H1 (cell line): ENCODE measurements around the gene PCDHGA2. TPM values are rescaled to one million over a fixed set of nuclear protein-coding genes. Genes with fewer than 3 reads are reported as not detected.

Experiments used
- BRCA1 ChIP-seq: IDR thresholded peaks from 2 replicates; pipeline ENCODE4 v1.6.1; 2012; ENCODE audit warnings: low read depth, low read length, improper control_type of control experiment
- polyA plus RNA-seq, 7 experiments: library from polyadenylated mRNA; depleted of rRNA in 3 of 7; stranded (reverse) in 5 of 7; unstranded in 2 of 7; fragments of >200 nt in 5 of 7; fragments of 200-250 nt in 2 of 7; gene quantifications; 1 replicate in 5 of 7; 2 replicates in 1 of 7; 4 replicates in 1 of 7; pipeline versions ENCODE4 v1.2.1 to v1.2.3, GENCODE V29; 2011 to 2013; ENCODE audit warnings: missing spikeins in 2 of 7, mixed read lengths in 2 of 7
- total RNA-seq: library from RNA; stranded (reverse); fragmentation: NEBNext Ultra II Directional; extraction: Animal tissue kit (Norgen Biotek cat#: 25700); gene quantifications from 2 replicates; pipeline ENCODE4 v1.2.1, GENCODE V29; 2021

The PCDHGA2 gene
- total and polyA plus RNA-seq, 2 of the 8 experiments (the other 6 are each of a cell fraction or from before 2014, with no cell fraction given), result 0.32 to 0.39 TPM

DNA sequence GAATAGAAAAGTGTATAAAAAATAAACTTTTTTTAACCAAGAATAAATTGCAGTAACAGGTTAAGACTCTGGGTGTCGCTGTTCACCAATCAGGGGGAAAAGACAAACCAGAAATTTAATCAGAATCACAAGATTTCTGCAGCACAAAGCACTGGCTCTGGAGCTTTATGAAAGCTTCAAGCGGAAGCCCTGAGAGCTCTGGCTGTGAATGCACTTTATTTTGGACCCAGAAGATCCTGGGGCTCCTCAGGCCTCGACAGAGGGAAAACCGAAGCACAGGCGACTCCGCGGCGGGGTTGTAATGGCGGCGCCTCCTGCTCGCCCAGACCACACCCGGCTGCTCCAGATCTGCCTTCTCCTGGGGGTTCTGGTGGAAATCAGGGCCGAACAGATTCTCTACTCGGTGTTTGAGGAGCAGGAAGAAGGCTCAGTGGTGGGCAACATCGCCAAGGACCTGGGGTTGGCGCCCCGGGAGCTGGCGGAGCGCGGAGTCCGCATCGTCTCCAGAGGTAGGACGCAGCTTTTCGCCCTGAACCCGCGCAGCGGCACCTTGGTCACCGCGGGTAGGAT lies 16.4 kb downstream of the PCDHGA2 start, which contains the start of gene PCDHGA4 (continued):
- no peak for TF ChIP-seq BRCA1
